Hippocampal formation (tissue), 2 donors: ENCODE results near the gene JAZF1.
A peak's percentile ranks its signal among the peaks of the same experiment; 100 is the strongest.
"Not testable (repeated sequence)": the region's sequence is repeated elsewhere in the genome, so short reads cannot be mapped to it uniquely, and the experiment has no call there.

Experiments
- DNase-seq, 2 donors: peaks; one replicate each; lab custom pipeline; 2025; lab: John Stamatoyannopoulos, UW

The JAZF1 gene

GRCh38 chr7:27873981-27874957 is 306.3 kb downstream of the JAZF1 start:
- peak; percentile 11 to 53 for DNase-seq

- no peak for DNase-seq
Measured at GRCh38 chr7:27872356-27873275, 308.0 kb downstream of the JAZF1 start.

- DNase-seq = no peak
Measured at GRCh38 chr7:27871866-27872265, 308.7 kb downstream of the JAZF1 start.

- no peak for DNase-seq
Measured at GRCh38 chr7:27871086-27871485, 309.5 kb downstream of the JAZF1 start.

GRCh38 chr7:27870595-27870994 is 310.0 kb downstream of the JAZF1 start:
- no peak for DNase-seq

GRCh38 chr7:27869056-27869455 is 311.5 kb downstream of the JAZF1 start:
- DNase-seq = no peak

GRCh38 chr7:27868131-27868550 is 312.5 kb downstream of the JAZF1 start:
- DNase-seq = no peak

GRCh38 chr7:27866828-27867672 is 313.5 kb downstream of the JAZF1 start:
- no peak for DNase-seq

GRCh38 chr7:27866256-27866655 is 314.3 kb downstream of the JAZF1 start:
- DNase-seq = no peak

- DNase-seq = no peak
Measured at GRCh38 chr7:27863880-27864279, 316.7 kb downstream of the JAZF1 start.

- no peak for DNase-seq
Measured at GRCh38 chr7:27861747-27862146, 318.8 kb downstream of the JAZF1 start.

- no peak for DNase-seq
Measured at GRCh38 chr7:27860800-27861199, 319.8 kb downstream of the JAZF1 start.

- not testable (repeated sequence) for DNase-seq
Measured at GRCh38 chr7:27856703-27857485, 323.7 kb downstream of the JAZF1 start.

- DNase-seq = no peak
Measured at GRCh38 chr7:27850531-27850930, 330.1 kb downstream of the JAZF1 start.

GRCh38 chr7:27846388-27846787 is 334.2 kb downstream of the JAZF1 start:
- no peak for DNase-seq

GRCh38 chr7:27843584-27844305 is 336.9 kb downstream of the JAZF1 start:
- DNase-seq = no peak

- no peak for DNase-seq
Measured at GRCh38 chr7:27842851-27843250, 337.7 kb downstream of the JAZF1 start.

GRCh38 chr7:27842094-27842692 is 338.4 kb downstream of the JAZF1 start:
- DNase-seq = no peak

GRCh38 chr7:27840760-27841364 is 339.7 kb downstream of the JAZF1 start:
- peak in 1 of 2 donors; percentile 11 for DNase-seq
